ENCODE results near the gene PLIN4. TPM values are rescaled to one million over a fixed set of nuclear protein-coding genes. Genes with fewer than 3 reads are reported as not detected.

PLIN4 gene
- total RNA-seq, 4 donors from 2014 or later, result 65.1 to 689 (median 138) TPM

- 84 to 88% methylated on average over 18 to 26 of the region's 26 CpGs for WGBS, 2 donors
- Histone ChIP-seq H3K9me3 (no peaks in the 10 kb centered on the region), H3K27me3 (peaks cover 0 to 7% of the 10 kb centered on the region in 2 donors), H3K36me3 (no peaks in the 10 kb centered on the region), H3K27ac (no peak overlapping the region), H3K4me3 (no peak overlapping the region), H3K4me1 (no peaks in the 10 kb centered on the region)
- TF ChIP-seq EP300 (IDR thresholded peaks at IDR 0.05) (no peak), CTCF (IDR thresholded peaks at IDR 0.05) (no peak), POLR2A (IDR thresholded peaks at IDR 0.05) (no peak)
- no peak for DNase-seq (ENCODE audit: low spot score in 2 of 2)
These were observed 32.3 kb upstream of the PLIN4 start for GRCh38 chr19:4550479-4551050.

DNA sequence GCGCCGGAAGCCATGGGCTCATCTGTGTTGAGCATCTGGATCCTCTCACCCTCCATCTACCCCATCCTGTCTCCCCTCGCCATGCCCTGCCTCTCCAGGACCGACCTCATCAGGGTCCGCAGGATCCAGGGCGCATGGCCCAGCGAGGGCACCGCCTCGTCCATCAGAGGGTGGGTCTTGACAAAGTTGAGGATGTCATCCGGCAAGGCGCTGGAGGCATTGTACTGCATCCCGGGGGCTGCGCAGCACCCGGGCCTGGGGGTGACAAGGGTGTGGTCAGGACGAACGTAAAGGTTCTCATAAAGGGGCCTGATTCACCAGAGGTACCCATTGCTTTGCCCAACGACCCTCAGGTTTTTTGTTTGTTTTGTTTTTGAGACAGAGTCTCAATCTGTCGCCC is 31.7 kb upstream of the PLIN4 start:
- Histone ChIP-seq H3K27me3 (peaks cover 0 to 7% of the 10 kb centered on the region in 2 donors), H3K36me3 (no peaks in the 10 kb centered on the region), H3K27ac (no peak overlapping the region), H3K4me3 (no peak overlapping the region), H3K9me3 (no peaks in the 10 kb centered on the region), H3K4me1 (no peaks in the 10 kb centered on the region)
- 92% methylated on average over 18 of the region's 18 CpGs for WGBS, 2 donors
- no peak for DNase-seq (ENCODE audit: low spot score in 2 of 2)
- no peak for TF ChIP-seq CTCF (IDR thresholded peaks at IDR 0.05)
- no peak for TF ChIP-seq POLR2A (IDR thresholded peaks at IDR 0.05)
- TF ChIP-seq EP300 (IDR thresholded peaks at IDR 0.05), result no peak

- H3K9me3 ChIP-seq, result no peaks in the 10 kb centered on the region
- H3K27me3 ChIP-seq, result peaks cover 0 to 7% of the 10 kb centered on the region in 2 donors
- no peak for DNase-seq (ENCODE audit: low spot score in 2 of 2)
- 84 to 94% methylated on average over 3 to 14 of the region's 14 CpGs for WGBS, 2 donors
- H3K4me1 ChIP-seq, result peaks cover 0 to 3% (median 0%) of the 10 kb centered on the region in 4 donors
- no peak overlapping the region for H3K27ac ChIP-seq
- H3K36me3 ChIP-seq, result no peaks in the 10 kb centered on the region
- H3K4me3 ChIP-seq, result no peak overlapping the region
- TF ChIP-seq EP300 (IDR thresholded peaks at IDR 0.05), result no peak
These were observed 29.9 kb upstream of the PLIN4 start for GRCh38 chr19:4548238-4548584.

DNA sequence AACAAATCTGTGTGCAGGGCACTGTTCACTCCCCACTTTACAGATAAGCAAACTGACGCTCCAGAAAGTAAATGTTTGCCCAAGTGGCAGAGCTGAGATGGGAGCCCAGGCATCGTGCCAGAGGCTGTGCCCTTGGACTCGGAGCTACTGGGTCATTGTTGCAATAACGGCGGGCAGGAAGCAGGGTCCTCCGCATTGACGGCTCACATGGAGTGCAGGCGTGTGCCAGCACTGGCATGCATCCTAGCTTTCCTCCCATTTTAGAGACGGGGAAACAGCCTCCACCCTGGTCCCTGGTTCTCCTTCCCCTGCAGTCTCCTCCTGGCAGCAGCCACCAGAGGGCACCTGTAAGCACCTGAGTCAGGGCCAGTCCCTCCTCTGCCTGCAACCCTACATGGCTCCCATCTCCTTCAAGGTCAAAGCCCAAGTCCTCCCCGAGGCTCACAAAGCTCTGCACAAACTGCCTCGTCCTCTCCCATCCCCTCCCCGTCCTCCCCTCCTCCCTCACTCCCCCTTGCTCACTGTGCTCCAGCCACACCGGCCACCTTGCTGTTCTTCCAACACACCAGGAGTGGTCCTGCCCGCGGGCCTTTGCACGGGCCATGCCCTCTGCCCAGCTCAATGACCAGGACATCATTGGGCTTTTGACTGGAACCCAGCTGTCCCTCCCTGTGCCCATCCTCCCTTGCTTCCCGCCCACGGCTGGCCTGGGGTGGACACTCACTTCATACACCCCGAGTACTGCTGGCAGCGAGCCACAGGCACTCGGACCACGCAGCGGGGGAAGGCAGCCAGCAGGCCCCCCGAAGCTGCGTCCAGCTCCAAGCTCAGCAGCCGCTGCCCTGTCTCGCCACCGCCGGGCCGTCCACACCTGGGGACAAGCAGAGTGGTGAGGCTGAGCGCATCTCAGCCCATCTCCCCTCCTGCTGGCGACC is 29.3 kb upstream of the PLIN4 start:
- no peak overlapping the region for H3K27ac ChIP-seq
- H3K4me3 ChIP-seq, result no peak overlapping the region
- WGBS, 2 donors, result 64 to 73% methylated on average over 25 to 31 of the region's 32 CpGs
- no peaks in the 10 kb centered on the region for H3K9me3 ChIP-seq
- no peak for DNase-seq (ENCODE audit: low spot score in 2 of 2)
- no peak for TF ChIP-seq POLR2A (IDR thresholded peaks at IDR 0.05)
- no peak for TF ChIP-seq EP300 (IDR thresholded peaks at IDR 0.05)
- TF ChIP-seq CTCF (IDR thresholded peaks at IDR 0.05), result no peak
- no peaks in the 10 kb centered on the region for H3K36me3 ChIP-seq
- peaks cover 0 to 9% (median 0%) of the 10 kb centered on the region in 4 donors for H3K4me1 ChIP-seq
- H3K27me3 ChIP-seq, result peaks cover 0 to 12% of the 10 kb centered on the region in 2 donors

GRCh38 chr19:4543842-4544647 is 25.8 kb upstream of the PLIN4 start:
- no peak for TF ChIP-seq POLR2A (IDR thresholded peaks at IDR 0.05)
- TF ChIP-seq EP300 (IDR thresholded peaks at IDR 0.05), result no peak
- TF ChIP-seq CTCF (IDR thresholded peaks at IDR 0.05), result no peak
- Histone ChIP-seq H3K27me3 (peaks cover 0 to 23% of the 10 kb centered on the region in 2 donors), H3K27ac (no peak overlapping the region), H3K9me3 (peaks cover 0 to 11% (median 0%) of the 10 kb centered on the region in 4 donors), H3K36me3 (no peaks in the 10 kb centered on the region), H3K4me1 (peaks cover 0 to 10% (median 0%) of the 10 kb centered on the region in 4 donors), H3K4me3 (peak overlapping the region in 1 of 4 donors; percentile 32)
- 95 to 97% methylated on average over 63 to 70 of the region's 87 CpGs for WGBS, 2 donors
- no peak for DNase-seq (ENCODE audit: low spot score in 2 of 2)
